Amniotic stem cell (primary cell): ENCODE data around the gene LRIG1.
A peak's percentile ranks its signal among the peaks of the same experiment; 100 is the strongest.
"Not testable (repeated sequence)": the region's sequence is repeated elsewhere in the genome, so short reads cannot be mapped to it uniquely, and the experiment has no call there.

ENCODE experiments used
- DNase-seq: peaks from one replicate; lab custom pipeline; 2025; lab: John Stamatoyannopoulos, UW

LRIG1 gene

GRCh38 chr3:66421893-66422292, 78.9 kb downstream of the LRIG1 start:
- DNase-seq: not testable (repeated sequence)

GRCh38 chr3:66421144-66421543, 79.7 kb downstream of the LRIG1 start:
- DNase-seq: not testable (repeated sequence)

DNA sequence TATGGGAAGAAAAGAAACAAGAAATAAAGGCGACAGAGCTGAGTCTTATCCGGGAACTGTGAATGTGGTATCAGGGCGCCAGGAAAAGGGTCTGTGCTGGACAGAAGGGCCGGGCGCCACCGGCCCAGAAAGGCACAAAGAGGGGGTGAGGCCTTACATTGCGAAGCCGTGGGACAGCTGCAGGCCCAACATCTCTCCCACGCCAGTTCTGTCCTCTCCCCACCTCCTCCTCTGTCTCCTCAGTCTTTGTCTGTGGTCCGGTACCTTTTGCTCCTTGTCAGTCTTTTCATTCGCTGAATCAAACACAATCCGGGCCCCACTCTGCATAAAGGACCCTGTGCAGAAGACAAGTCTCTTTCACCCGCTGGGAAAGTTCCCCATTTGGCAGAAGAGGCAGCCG, 81.8 kb downstream of the LRIG1 start:
- DNase-seq: no peak

DNA sequence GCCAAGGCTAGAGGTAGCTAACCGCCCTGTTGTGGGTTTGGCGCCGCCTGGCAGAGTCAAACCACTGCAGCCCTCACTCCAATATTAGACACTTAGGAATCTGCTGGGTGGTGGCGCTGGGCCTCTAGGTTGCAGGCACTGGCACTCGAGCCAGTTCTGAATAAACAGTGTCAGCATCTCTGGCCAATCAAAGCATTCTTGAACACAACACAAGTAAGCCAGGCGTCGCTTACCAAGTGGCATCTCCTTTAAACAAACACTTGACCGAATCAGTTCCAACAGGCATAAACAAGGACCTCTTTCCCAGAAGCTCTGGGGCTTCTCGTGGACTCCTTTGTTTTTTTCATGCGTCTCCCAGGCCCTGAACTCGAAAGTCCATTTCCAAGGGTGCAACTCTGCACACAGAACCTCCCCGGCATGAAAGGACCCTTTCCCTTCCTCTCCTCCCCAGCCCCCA, 82.3 kb downstream of the LRIG1 start:
- DNase-seq: no peak

DNA sequence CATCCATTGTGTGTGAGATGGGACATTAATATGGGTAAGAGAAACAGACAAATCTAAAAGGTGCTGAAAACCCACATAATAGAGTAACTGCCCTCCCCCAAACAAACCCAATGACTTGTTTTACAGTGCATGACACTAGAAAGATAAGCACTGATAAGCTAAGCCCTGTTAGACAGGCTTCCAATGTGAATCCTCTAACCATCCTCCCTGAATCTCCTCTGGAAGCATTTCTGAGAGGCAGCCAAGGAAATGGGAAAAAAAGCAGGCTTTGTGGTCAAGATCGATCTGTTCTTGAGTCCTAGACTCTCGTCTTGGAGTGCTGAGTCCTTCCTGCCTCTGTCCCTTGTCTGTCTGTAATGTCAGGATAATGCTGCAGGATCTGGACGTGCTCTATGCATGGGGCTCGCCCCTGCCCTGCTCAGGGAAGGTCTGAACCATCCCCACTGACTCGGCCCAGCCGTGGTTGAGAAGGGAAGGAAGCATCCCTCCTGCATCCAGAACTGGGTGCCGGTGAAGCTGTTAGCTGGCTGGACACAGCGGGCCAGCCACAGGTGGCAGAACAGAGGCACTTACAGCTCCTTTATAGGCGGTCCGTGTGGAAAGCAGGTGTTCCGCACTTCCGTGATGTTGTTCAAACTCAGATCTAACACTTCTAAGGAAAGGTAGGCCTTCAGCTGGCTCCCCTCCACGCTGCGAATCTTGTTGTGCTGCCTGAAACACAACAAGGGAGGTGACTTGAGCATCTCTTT, 84.1 kb downstream of the LRIG1 start:
- no peak for DNase-seq

DNA sequence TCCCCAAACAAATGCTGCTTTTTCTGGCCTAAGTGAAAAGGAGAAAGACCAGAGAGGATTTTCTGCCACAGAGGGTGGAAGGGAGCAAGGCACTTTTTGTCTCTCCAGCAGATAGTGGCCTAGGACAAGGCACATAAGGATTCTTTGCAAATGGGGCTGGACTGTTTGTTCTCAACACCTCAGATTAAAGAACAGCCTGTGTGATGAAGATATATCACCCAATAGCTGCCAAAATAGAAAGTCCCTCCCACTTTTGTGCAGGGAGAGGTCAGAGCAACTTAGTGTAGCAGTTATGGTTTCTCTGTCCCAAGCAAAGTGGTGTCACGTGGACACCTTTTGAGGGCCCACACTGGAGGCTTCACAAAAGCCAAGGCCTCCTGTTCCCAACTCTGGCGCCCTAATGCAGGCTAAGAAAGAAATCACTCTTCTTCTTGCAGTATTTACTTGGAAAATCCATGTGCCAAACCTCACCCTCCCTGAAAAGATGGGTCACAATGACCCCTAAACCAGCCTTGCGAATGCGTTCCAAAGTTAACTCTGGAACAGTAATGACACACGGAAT, 84.9 kb downstream of the LRIG1 start:
- DNase-seq: no peak

DNA sequence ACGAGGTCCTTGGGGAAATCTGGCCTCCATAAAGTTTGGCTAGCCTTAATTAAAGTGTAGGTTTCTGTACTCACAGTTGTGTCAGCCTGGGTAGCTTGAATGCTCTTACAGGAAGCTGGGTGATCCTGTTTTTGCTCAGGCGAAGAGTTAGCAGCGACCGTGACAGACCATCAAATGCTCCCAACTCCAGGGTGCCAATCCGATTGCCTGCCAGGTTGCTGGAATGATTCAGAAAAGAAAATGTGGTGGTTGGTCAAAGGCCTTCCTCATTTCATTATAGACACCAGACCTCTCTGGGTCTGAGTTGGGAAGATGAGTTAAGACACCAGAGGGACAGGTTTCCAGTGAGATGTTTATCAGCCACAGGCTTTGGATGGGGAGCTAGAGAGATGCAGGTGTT, 86.0 kb downstream of the LRIG1 start:
- DNase-seq: no peak

DNA sequence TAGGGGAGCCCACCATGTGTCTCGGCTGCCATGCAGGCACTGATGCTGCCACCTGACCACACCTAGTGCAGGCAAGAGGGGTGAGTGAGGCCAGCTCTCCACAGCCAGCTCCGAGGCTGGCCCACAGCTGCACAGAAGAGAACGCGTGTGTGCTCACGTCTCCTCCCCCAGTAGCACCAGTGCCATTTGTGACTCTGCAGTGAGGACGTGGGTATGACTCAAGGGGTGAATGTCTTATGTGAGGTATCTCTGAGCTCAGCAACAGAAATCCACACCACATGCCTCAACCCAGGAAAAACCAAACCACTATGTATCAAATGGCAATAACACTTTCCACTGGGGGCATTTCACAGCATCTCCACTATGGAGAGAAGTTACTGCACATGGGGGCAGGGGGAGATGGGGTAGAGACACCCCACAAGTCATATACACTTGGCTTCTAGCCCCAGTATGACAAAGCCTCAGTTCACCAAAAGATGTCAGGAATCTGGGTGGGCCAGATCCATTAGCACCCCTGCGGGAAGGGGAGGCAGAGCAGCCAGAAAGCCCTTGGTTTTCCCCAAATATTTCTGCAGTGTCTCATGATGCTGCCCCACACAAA, 87.6 kb downstream of the LRIG1 start:
- peak; percentile 78 for DNase-seq

DNA sequence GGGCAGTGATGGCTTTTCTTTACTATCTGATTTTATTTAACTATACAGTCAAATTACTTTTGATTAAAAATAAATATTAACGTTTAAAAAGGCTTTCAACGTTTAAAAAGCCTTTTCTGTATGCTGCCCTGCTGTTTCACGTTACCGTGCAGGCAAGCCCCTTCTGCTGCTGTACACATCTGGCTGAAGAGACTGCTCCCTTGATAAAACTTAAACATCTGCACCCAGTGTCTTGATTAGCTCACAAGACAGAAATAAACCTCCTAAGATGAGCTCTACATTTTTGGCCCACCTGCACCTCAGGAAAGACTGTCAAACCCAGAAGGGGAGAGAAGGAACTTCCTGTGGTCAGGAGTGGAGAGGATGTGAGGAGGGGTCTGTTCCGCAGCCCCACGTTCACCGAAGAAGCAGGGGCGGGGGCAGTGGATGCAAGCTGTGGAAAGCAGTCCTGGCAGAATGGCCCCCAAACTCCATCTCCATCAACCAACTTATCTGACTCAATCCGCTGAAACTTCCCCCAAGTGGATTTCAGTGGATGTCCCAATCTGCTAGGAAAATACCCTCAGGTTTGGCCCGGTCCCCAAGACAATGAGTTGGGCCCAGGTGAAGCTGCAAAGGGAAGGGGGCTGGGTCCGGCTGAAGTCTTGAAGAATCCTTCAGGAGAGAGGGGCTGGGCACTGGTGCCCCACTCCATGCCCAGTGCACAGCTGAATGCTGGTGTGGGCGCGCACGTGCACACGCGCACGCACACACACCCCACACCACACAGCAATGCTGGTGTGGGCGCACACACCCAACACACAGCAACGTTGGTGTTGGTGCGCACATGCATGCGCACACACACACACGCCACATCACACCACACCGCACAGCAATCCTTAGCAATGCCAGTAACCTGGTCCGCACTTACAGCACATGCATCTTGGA, 88.6 kb downstream of the LRIG1 start:
- no peak for DNase-seq

GRCh38 chr3:66411474-66411873, 89.3 kb downstream of the LRIG1 start:
- no peak for DNase-seq

GRCh38 chr3:66410976-66411375, 89.8 kb downstream of the LRIG1 start:
- no peak for DNase-seq

GRCh38 chr3:66409771-66410754, 90.8 kb downstream of the LRIG1 start:
- no peak for DNase-seq

DNA sequence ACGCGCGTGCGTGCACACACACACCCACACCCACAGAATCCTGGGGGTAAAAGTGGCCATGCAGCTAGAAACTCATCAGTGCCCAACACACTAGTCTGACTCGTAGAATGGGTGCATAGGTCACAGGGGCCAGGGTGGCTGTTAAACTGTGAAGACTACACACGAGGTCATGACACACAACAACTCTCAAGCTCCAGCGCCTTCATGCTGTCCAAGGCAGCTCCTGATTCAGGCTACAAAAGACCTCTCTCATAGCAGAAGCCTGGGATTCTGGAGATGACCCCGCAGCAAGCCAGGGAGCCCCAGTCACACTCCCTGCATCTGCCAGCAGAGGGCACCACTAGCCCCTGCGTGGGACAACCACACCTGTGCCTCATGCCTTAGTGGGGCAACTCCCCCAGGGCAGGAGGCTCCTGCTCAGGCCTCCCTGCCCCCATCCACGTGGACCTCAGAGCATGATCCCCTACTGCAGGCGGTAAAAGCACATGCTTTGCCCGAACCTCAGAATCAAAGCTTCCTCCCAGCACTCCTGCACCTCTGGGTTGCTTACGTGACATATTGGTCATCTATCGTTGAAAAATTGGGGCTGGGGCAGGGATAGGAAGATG, 93.1 kb downstream of the LRIG1 start:
- DNase-seq: no peak

DNA sequence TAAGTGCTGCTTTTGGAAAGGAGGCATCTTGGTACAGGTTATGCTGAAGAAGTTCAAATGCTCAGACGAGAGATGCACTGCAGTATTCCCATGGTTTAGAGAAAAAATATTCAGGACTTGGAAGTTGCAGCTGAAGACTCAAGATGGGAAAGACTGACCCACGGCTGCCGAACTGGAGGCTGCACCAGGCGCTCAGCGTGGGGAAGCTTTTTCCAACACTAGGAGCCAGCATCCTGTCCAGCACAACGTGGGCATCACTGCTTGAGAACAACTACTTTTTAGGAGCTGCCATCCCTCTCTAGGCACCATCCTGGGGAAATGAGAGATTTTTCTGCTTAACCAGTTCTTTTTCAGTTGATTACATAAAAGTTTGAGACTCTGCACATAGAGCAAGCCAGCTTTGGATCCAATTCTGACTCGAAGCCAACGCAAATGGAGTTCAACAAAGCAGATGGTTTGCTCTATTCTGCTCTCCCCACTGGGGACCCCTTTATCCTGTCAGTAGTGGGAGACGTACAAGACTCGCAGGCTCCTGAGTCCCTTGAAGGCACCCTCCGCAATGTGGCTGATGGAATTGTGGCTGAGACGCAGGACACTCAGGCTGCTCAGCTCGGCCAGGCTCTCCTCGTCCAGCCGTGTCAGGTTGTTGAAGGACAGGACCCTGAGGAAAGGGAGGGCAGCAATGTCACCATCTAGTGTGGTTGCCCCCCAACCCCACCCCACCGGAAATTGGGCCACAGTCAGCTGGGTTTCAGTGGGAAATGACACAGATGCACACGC, 93.8 kb downstream of the LRIG1 start:
- no peak for DNase-seq

DNA sequence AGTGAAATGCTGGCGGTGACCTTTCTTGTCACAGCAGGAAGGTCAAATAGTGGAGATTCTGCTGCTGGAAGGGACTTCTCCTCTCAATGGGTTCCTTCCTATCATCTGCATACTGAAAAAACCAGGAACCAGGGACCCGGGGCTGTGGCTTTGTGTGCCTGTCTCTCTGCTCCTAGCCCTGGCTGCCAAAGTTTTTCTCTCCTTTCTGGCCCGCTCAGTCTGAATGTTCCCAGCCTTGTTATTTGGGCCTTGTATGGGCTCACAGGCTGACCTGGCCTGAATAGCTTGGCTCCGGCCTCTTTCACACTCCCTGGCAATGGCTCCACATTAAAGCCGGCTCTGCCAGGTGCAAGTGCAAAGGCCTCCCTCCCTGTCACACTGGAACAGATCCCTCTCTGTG, 94.7 kb downstream of the LRIG1 start:
- DNase-seq: no peak

DNA sequence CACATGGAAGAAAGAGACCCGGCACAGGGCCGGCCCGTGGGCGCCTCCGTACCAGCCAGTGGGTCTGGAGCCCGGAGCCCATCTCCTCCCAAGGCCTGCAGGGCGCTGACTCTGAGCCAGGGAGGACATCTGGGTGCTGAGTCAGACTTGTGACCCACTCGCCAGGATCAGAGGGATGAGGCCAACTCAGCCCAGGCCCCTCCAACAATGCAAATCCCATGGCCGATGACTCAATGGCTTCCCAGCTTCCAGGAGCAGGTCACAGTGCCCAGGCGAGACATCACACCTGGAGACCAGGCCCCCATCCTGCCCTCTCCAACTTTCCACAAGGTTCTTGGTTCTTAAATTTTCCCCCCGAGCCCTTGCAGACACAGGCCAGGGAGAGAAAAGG, 95.1 kb downstream of the LRIG1 start:
- peak; percentile 75 for DNase-seq

- no peak for DNase-seq
Measured at GRCh38 chr3:66404903-66405700, 95.7 kb downstream of the LRIG1 start.

GRCh38 chr3:66404197-66404596, 96.6 kb downstream of the LRIG1 start:
- DNase-seq: no peak
